Pancreas (tissue), 10 donors: ENCODE results near the gene PTH1R. TPM values are rescaled to one million over a fixed set of nuclear protein-coding genes. Genes with fewer than 3 reads are reported as not detected.

Source experiments
- ATAC-seq, 4 donors: fragments of 200-7000 bp; cut with Tn5 transposase; one replicate each; pipeline versions ENCODE4 v1.8.0 to v1.9.1; 2020; ENCODE audit warnings: mild to moderate bottlenecking in 4 of 4, moderate library complexity in 4 of 4
- DNase-seq, 6 donors: peaks; one replicate each; pipeline ENCODE4 v3.0.0-alpha.2; 2020
- FAIRE-seq: peaks from 2 replicates; lab custom pipeline; 2012; peaks lifted over from hg19 to GRCh38; lab: Jason Lieb, UNC
- H3K27ac ChIP-seq, 4 donors: fragments of 200-600 bp; sonication (generic); 1 replicate in 3 of 4; 2 replicates in 1 of 4; pipeline versions ENCODE4 v1.5.0 to v1.8.0; 2020
- H3K27me3 ChIP-seq, 4 donors: fragments of 200-600 bp; one replicate each; pipeline ENCODE4 v1.8.0; 2021
- H3K36me3 ChIP-seq, 3 donors: fragments of 200-600 bp; sonication (generic) in 1 of 3; one replicate each; pipeline versions ENCODE4 v1.5.0 to v1.8.0; 2020 to 2021
- H3K4me1 ChIP-seq, 3 donors: fragments of 200-600 bp; one replicate each; pipeline ENCODE4 v1.8.0; 2021
- H3K4me3 ChIP-seq, 4 donors: fragments of 200-600 bp; sonication (generic) in 2 of 4; one replicate each; pipeline versions ENCODE4 v1.5.0 to v1.8.0; 2020 to 2021
- H3K9me3 ChIP-seq, 4 donors: fragments of 200-600 bp; one replicate each; pipeline ENCODE4 v1.8.0; 2021
- CTCF ChIP-seq, 4 donors: fragments of 200-600 bp; sonication (generic) in 3 of 4; IDR thresholded peaks; one replicate each; pipeline versions ENCODE4 v1.5.0 to v1.8.0; 2021; ENCODE audit warnings: antibody characterized with exemption in 4 of 4
- WGBS, 2 donors: extraction: QIAGEN DNeasy Blood & Tissue Kit; methylation state at CpG; one replicate each; pipeline ENCODE4 v1.1.7; 2013; 5-methylcytosine and 5-hydroxymethylcytosine counted together
- intact Hi-C, 3 donors: fragments of 100-400 bp; cut with DNase I; formaldehyde crosslinking; loops; one replicate each; pipeline versions ENCODE4 v1.11.1 to v1.14.2; 2022
- polyA plus RNA-seq, 2 donors: library from polyadenylated mRNA; stranded (reverse); fragments of 200-250 nt; gene quantifications; one replicate each; pipeline ENCODE4 v1.2.3, GENCODE V29; 2013
- total RNA-seq, 6 donors: library from RNA; stranded (reverse); fragmentation: NEBNext Ultra II Directional in 4 of 6; extraction: Animal tissue kit (Norgen Biotek cat#: 25700) in 4 of 6; gene quantifications; one replicate each; pipeline versions ENCODE4 v1.2.1 to v1.2.4, GENCODE V29; 2021 to 2023
- donor health status: healthy with polysubstance abuse.
- donor health status: DM: no; HTN: no; CAD: no; lungs with moderate emphysema.
- donor health status: DM: no; HTN: no; CAD: no.
- donor health status: control.
- donor health status: control.
- donor health status: Bipolar disorder and iron deficiency.
- donor health status: DM: yes; HTN: yes; CAD: no.
- donor health status: DM: no; HTN: no; CAD: no.
- donor health status: DM: no; HTN: no; CAD: no.
- donor health status: DM: yes; HTN: yes; CAD: no.

The PTH1R gene
- total and polyA plus RNA-seq, 8 donors = 0.49 to 34.8 (median 2.0) TPM

GRCh38 chr3:46857485-46858341 is 19.8 kb upstream of the PTH1R start:
- Histone ChIP-seq H3K27ac (no peak overlapping the region), H3K27me3 (no peaks in the 10 kb centered on the region), H3K36me3 (no peaks in the 10 kb centered on the region), H3K4me1 (no peaks in the 10 kb centered on the region), H3K4me3 (no peak overlapping the region), H3K9me3 (no peaks in the 10 kb centered on the region)
- TF ChIP-seq CTCF (IDR thresholded peaks at IDR 0.05) = no peak
- intact Hi-C loops = no loop called here
- ATAC-seq = no peak
- DNase-seq = peak in 2 of 6 donors; percentile 25 to 33
- no peak for FAIRE-seq
- 70 to 71% methylated on average over 10 of the region's 10 CpGs for WGBS, 2 donors

GRCh38 chr3:46858456-46858855 is 19.1 kb upstream of the PTH1R start:
- intact Hi-C loops = no loop called here
- WGBS, 2 donors = 83 to 84% methylated on average over 6 of the region's 6 CpGs
- ATAC-seq (no peak), FAIRE-seq (no peak), DNase-seq (peak in 2 of 6 donors; percentile 21 to 24)
- H3K4me3 ChIP-seq = no peak overlapping the region
- H3K9me3 ChIP-seq = no peaks in the 10 kb centered on the region
- H3K4me1 ChIP-seq = no peaks in the 10 kb centered on the region
- no peak overlapping the region for H3K27ac ChIP-seq
- no peaks in the 10 kb centered on the region for H3K27me3 ChIP-seq
- no peaks in the 10 kb centered on the region for H3K36me3 ChIP-seq
- TF ChIP-seq CTCF (IDR thresholded peaks at IDR 0.05) = no peak

GRCh38 chr3:46859001-46859710 is 18.4 kb upstream of the PTH1R start:
- no peak for ATAC-seq
- no peak for TF ChIP-seq CTCF (IDR thresholded peaks at IDR 0.05)
- Histone ChIP-seq H3K4me3 (no peak overlapping the region), H3K4me1 (no peaks in the 10 kb centered on the region), H3K9me3 (no peaks in the 10 kb centered on the region), H3K36me3 (no peaks in the 10 kb centered on the region), H3K27me3 (no peaks in the 10 kb centered on the region), H3K27ac (no peak overlapping the region)
- FAIRE-seq = no peak
- 70 to 74% methylated on average over 11 of the region's 11 CpGs for WGBS, 2 donors
- peak in 2 of 6 donors; percentile 32 to 36 for DNase-seq
- intact Hi-C loops = no loop called here

- Histone ChIP-seq H3K27me3 (no peaks in the 10 kb centered on the region), H3K9me3 (no peaks in the 10 kb centered on the region), H3K4me1 (no peaks in the 10 kb centered on the region), H3K27ac (no peak overlapping the region), H3K36me3 (no peaks in the 10 kb centered on the region), H3K4me3 (no peak overlapping the region)
- 80 to 87% methylated on average over 19 of the region's 19 CpGs for WGBS, 2 donors
- intact Hi-C loops = no loop called here
- DNase-seq (peak in 2 of 6 donors; percentile 61 to 64), FAIRE-seq (no peak), ATAC-seq (peak in 1 of 4 donors; percentile 57)
- TF ChIP-seq CTCF (IDR thresholded peaks at IDR 0.05) = peak in 1 of 4 donors; percentile 11
Measured at GRCh38 chr3:46860017-46860809, 17.3 kb upstream of the PTH1R start.
